Dermis microvascular lymphatic vessel endothelial cell (primary cell): ENCODE data around the gene SAV1. TPM values are rescaled to one million over a fixed set of nuclear protein-coding genes. Genes with fewer than 3 reads are reported as not detected.
A peak's percentile ranks its signal among the peaks of the same experiment; 100 is the strongest.

ENCODE experiments used
- DNase-seq, 2 donors: peaks; one replicate each; pipeline versions ENCODE4 v3.0.0 to v3.0.0-alpha.2; 2010; ENCODE audit warnings: low read depth in 2 of 2
- total RNA-seq: library from RNA; depleted of rRNA; stranded (reverse); fragments of >200 nt; gene quantifications from 2 replicates; pipeline ENCODE4 v1.2.1, GENCODE V29; 2014

The SAV1 gene
- total RNA-seq, 1 donor from 2014 or later, result 13.0 TPM

DNA sequence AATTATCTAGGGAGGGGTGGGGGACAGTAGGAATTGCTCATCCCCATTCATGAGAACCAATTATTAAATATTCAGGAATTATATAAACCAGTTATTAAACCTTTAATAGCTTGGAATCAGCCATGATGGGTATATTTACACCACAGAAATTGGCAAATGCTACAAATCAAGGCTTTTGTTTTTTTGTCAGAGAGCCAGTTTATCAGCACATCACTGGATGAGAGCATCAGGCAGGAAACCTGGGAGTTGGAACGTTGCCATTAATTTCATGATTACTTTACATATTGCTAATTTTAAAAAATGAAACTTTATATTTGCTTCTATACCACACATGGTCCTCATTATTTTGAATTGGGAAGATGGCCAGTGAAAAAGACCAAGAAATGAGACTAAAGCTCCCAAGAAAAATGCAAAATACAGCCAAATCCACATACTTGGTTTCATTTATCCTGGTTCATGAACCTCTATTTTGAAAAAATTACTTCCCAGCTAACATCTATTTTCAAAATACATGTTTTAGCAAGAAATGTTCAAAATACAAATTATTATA, 59.7 kb downstream of the SAV1 start:
- peak in 1 of 2 donors; percentile 25 for DNase-seq

DNA sequence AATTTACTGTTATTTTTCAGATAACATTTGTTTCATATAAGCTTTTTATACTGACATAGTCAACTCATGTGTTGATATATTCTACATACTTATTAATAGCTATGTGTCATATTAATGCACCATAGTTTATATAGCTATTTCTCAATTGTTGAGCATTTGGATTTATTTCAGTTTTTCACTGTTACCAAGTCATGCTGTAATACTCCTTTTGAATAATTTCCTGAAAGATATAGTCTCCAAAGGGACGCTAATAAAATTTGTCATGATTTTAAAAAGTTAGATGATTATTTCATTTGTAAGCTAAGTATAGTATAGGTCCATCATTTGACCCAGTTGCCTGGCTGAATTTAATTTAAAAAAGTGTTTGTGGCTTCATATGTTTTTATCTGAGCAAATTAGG, 60.3 kb downstream of the SAV1 start:
- DNase-seq, result no peak

DNA sequence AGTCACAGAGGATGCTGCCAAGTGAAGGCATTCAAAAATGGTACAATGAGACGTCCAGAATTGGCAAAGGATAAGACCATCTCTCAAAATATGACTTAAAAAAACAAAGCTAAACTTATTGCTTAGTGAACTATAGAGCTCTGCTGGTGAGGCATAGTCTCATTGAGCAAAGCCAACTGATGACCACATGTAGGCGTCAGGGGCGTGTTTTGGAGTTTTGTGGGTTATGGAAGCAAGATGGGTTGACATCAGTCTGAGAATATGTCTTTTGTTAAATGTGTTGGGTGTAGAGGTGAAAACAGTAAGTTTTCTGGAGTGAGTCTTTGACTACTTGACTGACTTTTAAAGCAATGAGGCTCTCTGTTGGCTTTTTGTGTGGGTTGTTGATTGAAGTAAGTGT, 60.9 kb downstream of the SAV1 start:
- no peak for DNase-seq

DNA sequence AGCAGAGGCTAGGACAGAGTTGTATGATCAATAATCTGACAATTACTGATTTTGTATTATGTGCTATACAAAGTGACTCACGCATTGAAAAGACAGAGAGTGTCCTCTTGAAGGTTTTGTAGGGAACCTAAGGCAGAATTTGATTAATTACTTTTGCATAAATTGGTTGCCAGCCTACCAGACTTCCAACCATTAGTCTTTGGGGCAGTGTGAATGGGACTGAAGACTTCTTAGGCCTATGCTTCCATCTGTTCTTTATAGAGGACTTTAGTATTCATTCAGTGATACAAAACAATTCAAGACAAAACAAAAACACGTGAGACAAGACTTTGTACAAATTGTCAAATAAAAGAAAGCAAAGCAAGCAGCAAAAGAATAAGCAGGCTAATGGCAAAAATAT, 61.6 kb downstream of the SAV1 start:
- no peak for DNase-seq

DNA sequence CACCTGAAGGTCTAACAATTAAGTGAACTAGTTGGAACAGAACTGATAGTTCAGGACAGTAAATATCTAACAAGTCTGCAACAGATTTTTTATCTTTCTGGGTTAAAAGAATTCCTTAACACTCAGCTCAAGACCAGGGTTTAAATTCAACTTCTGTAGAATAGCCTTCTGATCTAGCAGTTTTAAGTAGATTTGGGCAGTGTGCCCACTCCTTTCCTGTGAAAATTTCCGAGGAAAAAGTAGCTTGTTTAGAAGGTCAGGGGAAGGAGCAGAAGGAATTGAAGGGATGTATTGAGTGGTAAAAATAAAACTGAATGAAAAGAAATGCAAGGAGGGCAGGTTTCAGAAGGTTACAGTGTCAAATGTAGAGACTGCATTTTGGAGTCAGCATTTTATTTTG, 62.3 kb downstream of the SAV1 start:
- peak in 1 of 2 donors; percentile 79 for DNase-seq

DNA sequence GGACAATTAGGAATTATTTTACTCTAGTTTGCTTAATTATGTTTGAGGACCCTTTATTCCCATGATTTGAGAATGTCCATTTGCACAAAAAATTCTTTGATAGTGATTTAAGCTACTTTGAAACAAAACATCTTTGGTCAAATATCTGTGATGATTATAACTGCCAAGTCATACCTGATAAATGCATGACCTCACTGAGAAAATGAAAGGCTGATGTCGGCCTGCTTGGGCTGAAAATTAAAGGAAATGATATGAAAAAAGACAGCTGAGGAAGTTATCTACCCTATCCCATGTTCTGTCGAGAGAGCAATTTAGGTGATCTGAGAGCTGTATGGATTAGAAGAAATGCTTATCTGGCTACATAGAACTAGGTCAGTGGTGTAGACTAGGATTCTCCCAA, 64.5 kb downstream of the SAV1 start:
- no peak for DNase-seq

DNA sequence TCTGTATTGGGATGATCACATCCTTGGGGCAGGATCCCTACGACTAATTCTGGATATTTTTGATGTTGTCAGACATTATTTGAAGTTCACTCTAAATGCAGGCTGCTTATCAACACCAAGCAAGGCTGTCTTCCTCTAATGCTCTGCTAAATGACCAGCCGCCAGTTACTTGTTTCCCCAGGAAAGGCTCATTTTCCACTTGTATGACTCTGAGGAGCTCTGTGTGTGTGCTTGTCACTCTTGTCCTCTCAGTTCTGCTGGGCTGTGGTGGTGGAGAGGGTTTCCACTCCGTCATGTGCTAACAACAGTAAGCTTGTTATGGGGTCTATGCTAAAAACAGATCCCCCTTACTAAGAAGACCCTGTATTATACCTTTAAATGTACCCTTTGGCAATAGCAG, 66.1 kb downstream of the SAV1 start:
- peak in 1 of 2 donors; percentile 4 for DNase-seq

DNA sequence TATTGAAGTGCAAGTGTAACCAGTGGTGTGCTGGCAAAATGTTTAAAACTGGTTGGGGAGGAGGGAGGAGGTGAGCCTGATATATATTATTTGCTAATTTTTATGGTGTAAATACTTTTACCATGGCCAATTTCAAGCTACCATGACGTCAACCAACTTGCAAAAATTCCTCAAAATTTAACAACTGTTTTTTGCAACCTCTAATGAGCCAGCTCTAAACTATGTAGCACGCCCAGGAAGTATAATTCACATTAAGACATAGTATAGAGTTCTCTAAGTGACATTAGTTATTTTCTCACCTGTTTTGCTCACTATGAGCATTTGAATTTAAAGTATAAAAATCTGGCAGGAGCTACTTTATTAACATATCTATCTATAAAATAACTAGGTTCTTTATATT, 66.7 kb downstream of the SAV1 start:
- no peak for DNase-seq

DNA sequence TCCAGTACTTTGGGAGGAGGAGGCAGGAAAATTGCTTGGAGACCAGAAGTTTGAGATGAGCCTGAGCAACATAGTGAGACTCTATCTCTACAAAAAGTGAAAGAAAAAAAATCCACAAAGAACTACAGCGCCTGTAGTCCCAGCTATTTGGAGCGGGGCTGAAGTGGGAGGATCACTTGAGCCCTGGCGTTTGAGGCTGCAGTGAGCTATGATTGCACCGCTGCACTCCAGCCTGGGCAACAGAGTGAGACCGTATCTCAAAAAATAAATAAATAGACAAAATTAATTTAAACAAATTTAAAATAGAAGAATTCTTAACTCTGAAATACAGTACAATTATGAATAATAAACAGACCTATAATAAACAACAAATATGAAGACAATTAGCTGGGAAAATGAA, 67.3 kb downstream of the SAV1 start:
- DNase-seq, result no peak

DNA sequence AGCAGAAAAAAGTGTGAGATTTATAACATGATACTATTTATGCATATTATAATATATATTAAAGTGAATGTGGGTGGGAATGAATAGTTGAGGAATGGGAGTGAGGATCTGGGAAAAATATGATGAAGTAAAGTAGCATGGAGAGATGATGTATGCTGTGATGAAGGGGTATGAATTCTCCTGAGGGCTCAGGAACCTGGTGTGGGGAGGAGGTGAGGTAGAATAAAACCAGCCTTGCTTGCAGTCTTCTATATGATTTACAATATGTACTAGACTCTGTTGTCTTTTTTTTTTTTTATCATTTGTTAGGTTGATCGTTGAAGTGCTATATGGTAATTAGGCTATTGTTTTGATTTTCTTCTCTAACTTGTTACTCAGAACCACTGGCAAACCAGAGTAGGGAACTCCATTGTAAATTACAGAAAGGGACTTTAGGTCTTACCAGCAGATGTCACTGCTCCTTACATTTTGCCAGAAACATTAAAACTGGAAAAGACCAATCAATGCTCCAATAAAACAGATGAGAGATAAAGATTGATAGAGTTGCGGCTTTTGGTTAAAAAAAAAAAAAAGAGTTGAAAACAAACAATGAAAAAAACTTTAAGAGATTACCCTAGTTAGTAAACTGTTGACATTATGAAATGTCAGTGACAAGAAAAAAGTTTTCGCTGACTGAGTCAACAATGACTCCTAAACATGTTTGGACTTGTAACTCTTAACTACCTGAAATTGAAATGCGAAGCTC, 68.2 kb downstream of the SAV1 start:
- DNase-seq, result peak; percentile 33 to 64

DNA sequence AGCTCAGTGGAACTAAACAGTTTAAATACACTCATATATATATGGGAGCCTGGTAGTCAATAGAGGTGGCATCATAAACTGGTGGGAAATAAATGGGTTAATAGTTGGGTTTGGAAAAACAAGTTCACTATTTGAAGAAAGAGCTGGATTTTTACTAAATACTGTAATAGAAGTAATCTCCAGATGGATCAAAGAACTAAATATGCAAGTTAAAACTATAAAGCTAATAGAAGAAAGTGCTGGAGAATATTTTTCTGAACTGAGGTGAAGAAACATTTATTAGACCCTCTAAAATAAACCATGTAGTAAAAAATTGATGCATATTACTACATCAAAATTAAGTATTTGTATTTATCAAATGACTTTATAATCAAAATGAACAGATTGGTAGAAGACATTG, 69.3 kb downstream of the SAV1 start:
- no peak for DNase-seq

DNA sequence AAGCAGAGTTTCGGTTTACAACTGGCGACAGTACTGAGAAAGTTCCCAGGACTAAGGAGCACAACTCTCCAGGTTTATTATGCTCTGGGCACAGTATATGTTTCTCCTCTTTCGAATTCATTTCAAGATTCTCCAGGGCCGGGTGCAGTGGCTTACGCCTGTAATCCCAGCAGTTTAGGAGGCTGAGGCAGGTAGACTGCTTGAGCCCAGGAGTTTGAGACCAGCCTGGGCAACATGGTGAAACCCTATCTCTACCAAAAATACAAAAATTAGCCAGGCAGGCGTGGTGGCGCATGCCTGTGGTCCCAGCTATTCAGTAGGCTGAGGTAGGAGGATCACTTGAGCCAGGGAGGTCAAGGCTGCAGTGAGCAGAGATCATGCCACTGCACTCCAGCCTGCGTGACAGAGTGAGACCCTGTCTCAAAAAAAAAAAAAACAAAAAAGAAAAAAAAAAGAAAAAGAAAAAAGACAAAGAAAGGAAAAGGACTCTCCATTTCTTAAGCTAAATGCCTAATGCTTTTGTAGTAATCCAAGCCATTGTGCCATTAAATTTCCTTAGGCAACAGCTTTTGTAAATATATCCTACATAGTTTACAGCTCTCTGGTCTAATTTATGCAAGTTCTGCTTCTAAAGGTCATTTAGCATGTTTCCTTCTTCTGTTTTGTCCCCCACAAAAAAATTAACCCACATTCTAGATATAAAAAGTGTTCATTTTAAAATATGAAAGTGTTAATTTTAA, 73.4 kb downstream of the SAV1 start:
- DNase-seq, result no peak

DNA sequence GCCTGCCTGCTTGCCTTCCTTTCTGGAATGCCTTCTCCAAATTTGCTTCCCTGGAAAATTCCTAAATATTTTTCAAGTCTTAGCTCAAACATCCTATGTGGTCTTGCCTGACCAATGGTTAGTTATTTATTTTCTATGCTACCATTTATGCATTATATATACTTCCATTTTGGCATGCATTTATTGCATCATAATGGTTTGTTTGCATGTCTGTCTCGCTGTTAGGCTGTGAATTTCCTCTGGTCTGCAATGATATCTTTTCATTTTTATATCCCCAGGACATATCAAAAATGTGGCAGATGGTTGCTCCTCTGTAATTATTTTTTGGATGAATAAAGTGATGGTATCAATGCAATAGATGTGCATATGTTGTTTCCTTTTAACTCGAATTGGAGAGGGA, 77.6 kb downstream of the SAV1 start:
- no peak for DNase-seq

Other genes with a start within 250 kb of the SAV1 start
- gene MAP4K5, start 135.7 kb downstream of the SAV1 start, total RNA-seq, result 33.0 and 55.5 TPM in 2 replicates
- gene ATL1, start 108.2 kb downstream of the SAV1 start, total RNA-seq, result 0.76 and 0.90 TPM in 2 replicates
- gene NIN, start 162.9 kb upstream of the SAV1 start, total RNA-seq, result 20.1 and 21.4 TPM in 2 replicates
- gene ABHD12B, start 203.7 kb upstream of the SAV1 start, total RNA-seq, result not detected in 2 replicates